Suprapubic skin (tissue), 4 donors: ENCODE results near the gene SDHD. TPM values are rescaled to one million over a fixed set of nuclear protein-coding genes. Genes with fewer than 3 reads are reported as not detected.
"Not testable (repeated sequence)": the region's sequence is repeated elsewhere in the genome, so short reads cannot be mapped to it uniquely, and the experiment has no call there.

Source experiments
- DNase-seq, 2 donors: peaks; one replicate each; pipeline ENCODE4 v3.0.0-alpha.2; 2019; ENCODE audit warnings: low spot score in 2 of 2
- H3K27ac ChIP-seq: fragments of 200-600 bp; sonication (generic); one replicate; pipeline ENCODE4 v1.5.1; 2019
- H3K27me3 ChIP-seq: fragments of 200-600 bp; sonication (generic); one replicate; pipeline ENCODE4 v1.5.1; 2019
- H3K36me3 ChIP-seq: fragments of 200-600 bp; sonication (generic); one replicate; pipeline ENCODE4 v1.5.1; 2019
- H3K4me1 ChIP-seq: fragments of 200-600 bp; sonication (generic); one replicate; pipeline ENCODE4 v1.5.1; 2019
- H3K4me3 ChIP-seq: fragments of 200-600 bp; sonication (generic); one replicate; pipeline ENCODE4 v1.5.1; 2019; ENCODE audit warnings: mild to moderate bottlenecking
- H3K9me3 ChIP-seq: fragments of 200-600 bp; sonication (generic); one replicate; pipeline ENCODE4 v1.5.1; 2019
- CTCF ChIP-seq, 2 donors: fragments of 200-600 bp in 1 of 2; fragments of 450-650 bp in 1 of 2; sonication (generic) in 1 of 2; IDR thresholded peaks; one replicate each; pipeline ENCODE4 v1.5.1; 2016 to 2019; ENCODE audit warnings: antibody characterized with exemption in 2 of 2, mild to moderate bottlenecking in 1 of 2, moderate library complexity in 1 of 2
- EP300 ChIP-seq: sonication (generic); formaldehyde crosslinking; IDR thresholded peaks from one replicate; pipeline ENCODE4 v1.6.1; 2017; ENCODE audit warnings: antibody characterized with exemption
- POLR2A ChIP-seq, 2 donors: fragments of 450-650 bp; IDR thresholded peaks; one replicate each; pipeline ENCODE4 v1.6.1; 2017; ENCODE audit warnings: antibody characterized with exemption in 2 of 2, mild to moderate bottlenecking in 2 of 2, moderate library complexity in 2 of 2
- POLR2AphosphoS5 ChIP-seq, 3 donors: sonication (generic); formaldehyde crosslinking; IDR thresholded peaks; one replicate each; pipeline ENCODE4 v1.6.1; 2017; ENCODE audit warnings: antibody characterized with exemption in 3 of 3
- WGBS: methylation state at CpG from one replicate; pipeline ENCODE4 v1.1.5; 2018; 5-methylcytosine and 5-hydroxymethylcytosine counted together
- total RNA-seq, 4 donors: library from RNA; depleted of rRNA; stranded (reverse); fragments of >200 nt; gene quantifications; one replicate each; pipeline ENCODE4 v1.1.0, GENCODE V29; 2016

The SDHD gene
- total RNA-seq, 4 donors from 2014 or later = 64.4 to 125 (median 109) TPM

DNA sequence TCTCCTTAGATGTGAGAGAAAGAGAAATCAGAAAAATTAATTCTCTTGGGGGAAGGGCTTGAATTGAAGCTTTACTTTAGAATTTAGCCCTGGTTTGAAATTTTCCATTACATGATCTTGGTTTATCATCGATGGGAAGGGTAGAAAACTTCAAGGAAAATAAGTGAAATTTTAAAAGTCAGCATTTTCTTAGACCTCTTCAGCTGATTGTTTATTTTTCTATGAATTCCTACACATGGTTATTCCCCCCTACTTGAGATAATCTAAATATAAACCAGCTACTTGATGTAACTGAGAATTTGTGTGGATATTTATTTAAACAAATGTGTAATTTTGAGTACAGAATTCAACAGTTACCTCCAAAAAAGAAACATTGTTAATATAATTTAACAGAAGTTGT, 23.8 kb upstream of the SDHD start:
- TF ChIP-seq EP300 = no peak
- no peak for TF ChIP-seq POLR2A (IDR thresholded peaks at IDR 0.05)
- no peak for TF ChIP-seq CTCF (IDR thresholded peaks at IDR 0.05)
- no peak for TF ChIP-seq POLR2AphosphoS5 (IDR thresholded peaks at IDR 0.05)
- H3K4me3 ChIP-seq = no peak overlapping the region
- 81% methylated on average over 1 of the region's 1 CpG for WGBS
- H3K4me1 ChIP-seq = no peaks in the 10 kb centered on the region
- peaks cover 36% of the 10 kb centered on the region for H3K36me3 ChIP-seq
- H3K27me3 ChIP-seq = no peaks in the 10 kb centered on the region
- no peak overlapping the region for H3K27ac ChIP-seq
- DNase-seq = no peak
- no peaks in the 10 kb centered on the region for H3K9me3 ChIP-seq

DNA sequence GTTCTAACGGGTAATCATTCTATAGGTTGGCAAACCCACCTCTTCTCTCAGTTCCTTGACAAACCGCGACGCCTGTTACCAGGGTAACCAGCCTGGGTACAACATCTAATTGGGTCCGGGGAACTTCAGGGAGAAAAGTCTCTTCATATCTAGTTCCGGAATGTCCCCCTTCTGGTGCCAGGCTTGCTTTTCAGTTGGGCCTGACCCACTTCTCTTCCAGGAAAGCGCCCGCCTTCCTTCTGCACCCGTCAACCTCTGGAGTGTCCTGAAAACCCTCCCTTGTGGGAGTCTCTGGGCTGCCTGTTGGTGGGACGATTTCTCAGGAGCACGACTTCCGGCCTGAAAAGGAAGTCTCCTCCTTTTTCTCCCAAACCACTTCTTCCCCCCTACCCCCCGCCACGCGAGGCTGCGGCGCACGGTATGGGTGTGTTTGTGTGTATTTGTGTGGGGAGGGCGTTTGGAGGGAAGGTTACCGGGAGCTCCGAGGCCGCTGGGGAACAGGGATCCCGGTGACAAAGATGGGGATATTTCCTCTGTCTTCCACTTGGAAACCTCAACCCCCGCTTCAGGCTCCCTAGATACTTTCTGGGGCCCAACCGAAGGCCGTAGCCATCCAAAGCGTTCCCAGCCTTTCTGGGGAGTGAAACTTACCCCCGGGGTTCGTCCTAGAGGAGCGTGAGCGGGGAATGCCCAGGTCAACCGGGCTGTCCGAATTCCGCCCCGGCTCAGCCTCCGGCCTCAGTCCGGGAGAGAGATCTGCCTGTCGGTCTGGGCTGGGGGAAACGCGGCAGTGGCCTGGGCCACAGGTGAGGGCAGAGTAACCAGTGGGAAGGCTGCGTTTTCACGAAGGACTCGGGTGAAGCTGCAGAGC, 12.5 kb upstream of the SDHD start, which contains the start of the genes NKAPD1 and PIH1D2:
Gene NKAPD1, plus strand, starts transcription at position 359 of the 871 bp plus-strand sequence. CDS start 1,276 bp downstream, outside the sequence.
Gene PIH1D2, minus strand, starts transcription at position 77 of the 871 bp plus-strand sequence. CDS start 843 bp downstream, outside the sequence.
- H3K27ac ChIP-seq = peak within 1 kb of the TSS; percentile 89
- peak within 1 kb of the TSS; percentile 69 for H3K4me3 ChIP-seq
- H3K36me3 ChIP-seq = peaks cover 34% of the 10 kb centered on the region
- TF ChIP-seq EP300 = no peak
- TF ChIP-seq POLR2AphosphoS5 (IDR thresholded peaks at IDR 0.05) = peak in 1 of 3 donors; percentile 26
- peak in 1 of 2 donors; percentile 26 for TF ChIP-seq POLR2A (IDR thresholded peaks at IDR 0.05)
- no peak for TF ChIP-seq CTCF (IDR thresholded peaks at IDR 0.05)
- no peaks in the 10 kb centered on the region for H3K27me3 ChIP-seq
- peak; percentile 86 to 88 for DNase-seq
- no peaks in the 10 kb centered on the region for H3K9me3 ChIP-seq
- WGBS = under 1% methylated on average over 36 of the region's 43 CpGs
- peaks cover 25% of the 10 kb centered on the region for H3K4me1 ChIP-seq

GRCh38 chr11:112082729-112083128, 3.9 kb upstream of the SDHD start:
- H3K27me3 ChIP-seq = no peaks in the 10 kb centered on the region
- TF ChIP-seq EP300 = no peak
- TF ChIP-seq POLR2A (IDR thresholded peaks at IDR 0.05) = no peak
- TF ChIP-seq CTCF (IDR thresholded peaks at IDR 0.05) = no peak
- no peak for TF ChIP-seq POLR2AphosphoS5 (IDR thresholded peaks at IDR 0.05)
- H3K27ac ChIP-seq = no peak overlapping the region
- H3K4me3 ChIP-seq = no peak overlapping the region
- no peak for DNase-seq
- H3K9me3 ChIP-seq = no peaks in the 10 kb centered on the region
- peaks cover 18% of the 10 kb centered on the region for H3K4me1 ChIP-seq
- peaks cover 72% of the 10 kb centered on the region for H3K36me3 ChIP-seq
- WGBS = 73% methylated on average over 4 of the region's 4 CpGs

GRCh38 chr11:112085822-112086421, 751 bp upstream of the SDHD start:
- 5% methylated on average over 19 of the region's 19 CpGs for WGBS
- peaks cover 64% of the 10 kb centered on the region for H3K36me3 ChIP-seq
- TF ChIP-seq POLR2A (IDR thresholded peaks at IDR 0.05) (no peak), EP300 (no peak), POLR2AphosphoS5 (IDR thresholded peaks at IDR 0.05) (no peak), CTCF (IDR thresholded peaks at IDR 0.05) (no peak)
- peaks cover 37% of the 10 kb centered on the region for H3K4me1 ChIP-seq
- no peaks in the 10 kb centered on the region for H3K9me3 ChIP-seq
- H3K27ac ChIP-seq = peak overlapping the region; percentile 83
- no peaks in the 10 kb centered on the region for H3K27me3 ChIP-seq
- peak overlapping the region; percentile 93 for H3K4me3 ChIP-seq
- DNase-seq = no peak

GRCh38 chr11:112087212-112087611, 539 bp downstream of the SDHD start:
- H3K36me3 ChIP-seq = peaks cover 64% of the 10 kb centered on the region
- DNase-seq = no peak
- H3K27ac ChIP-seq = peak overlapping the region; percentile 83
- WGBS = 20% methylated on average over 10 of the region's 10 CpGs
- peak overlapping the region; percentile 93 for H3K4me3 ChIP-seq
- TF ChIP-seq CTCF (IDR thresholded peaks at IDR 0.05) (no peak), POLR2A (IDR thresholded peaks at IDR 0.05) (no peak), EP300 (no peak), POLR2AphosphoS5 (IDR thresholded peaks at IDR 0.05) (no peak)
- H3K9me3 ChIP-seq = no peaks in the 10 kb centered on the region
- peaks cover 37% of the 10 kb centered on the region for H3K4me1 ChIP-seq
- no peaks in the 10 kb centered on the region for H3K27me3 ChIP-seq

GRCh38 chr11:112095302-112095701, 8.6 kb downstream of the SDHD start:
- not testable (repeated sequence) for DNase-seq, H3K9me3 ChIP-seq, H3K4me3 ChIP-seq, H3K27ac ChIP-seq, H3K4me1 ChIP-seq, H3K27me3 ChIP-seq
- H3K36me3 ChIP-seq = peaks cover 69% of the 10 kb centered on the region
- 95% methylated on average over 2 of the region's 2 CpGs for WGBS
